GM19193 (cell line): ENCODE measurements around the gene SH3BGRL2.

Experiments used
- POLR2A ChIP-seq: IDR thresholded peaks from 4 replicates; pipeline ENCODE4 v1.6.1; 2011; ENCODE audit not compliant: insufficient read depth, insufficient read length; ENCODE audit errors: extremely low read depth

Gene SH3BGRL2

DNA sequence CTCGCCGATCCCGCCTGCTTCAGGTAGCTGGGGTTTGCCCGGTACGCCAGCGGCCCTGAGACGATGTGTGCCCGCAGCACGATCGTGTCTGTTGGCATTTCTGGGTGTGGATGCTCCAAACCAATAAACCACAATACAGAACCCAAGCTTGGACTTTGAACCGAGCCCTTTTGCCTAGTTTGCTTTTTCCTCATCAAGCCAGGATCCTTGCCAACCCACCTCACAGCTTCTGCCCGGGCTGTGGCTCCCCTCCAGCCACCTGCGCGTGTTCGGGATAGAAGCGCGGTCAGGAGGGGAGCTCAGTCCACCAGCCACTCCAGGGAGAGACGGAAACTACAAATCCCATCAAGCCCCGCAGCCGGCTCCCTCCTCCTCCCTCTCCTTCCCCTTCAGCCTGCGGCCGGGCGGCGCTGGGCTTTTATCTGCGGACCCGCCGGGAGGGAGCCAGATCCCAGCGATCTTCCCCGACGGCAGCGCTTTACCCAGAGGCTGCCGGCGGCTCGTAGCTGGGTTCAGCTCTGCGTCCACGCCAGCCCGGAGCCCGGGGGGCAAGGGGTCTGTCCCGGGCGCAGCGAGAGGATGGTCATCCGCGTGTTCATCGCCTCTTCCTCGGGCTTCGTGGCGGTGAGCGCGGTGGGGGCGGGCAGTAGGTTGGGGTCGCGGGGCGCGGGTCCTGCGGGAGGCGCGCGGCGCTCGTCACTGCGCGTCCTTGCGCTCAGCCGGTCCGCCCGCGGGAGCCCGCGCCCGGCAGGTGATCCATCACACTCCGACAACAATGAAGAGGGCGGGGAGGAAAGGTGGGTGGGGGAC is at the start of gene SH3BGRL2:
Gene SH3BGRL2 (plus strand): TSS at position 447 of the 810 bp plus-strand sequence. CDS start 133 bp downstream, at position 580.
- no peak for TF ChIP-seq POLR2A

DNA sequence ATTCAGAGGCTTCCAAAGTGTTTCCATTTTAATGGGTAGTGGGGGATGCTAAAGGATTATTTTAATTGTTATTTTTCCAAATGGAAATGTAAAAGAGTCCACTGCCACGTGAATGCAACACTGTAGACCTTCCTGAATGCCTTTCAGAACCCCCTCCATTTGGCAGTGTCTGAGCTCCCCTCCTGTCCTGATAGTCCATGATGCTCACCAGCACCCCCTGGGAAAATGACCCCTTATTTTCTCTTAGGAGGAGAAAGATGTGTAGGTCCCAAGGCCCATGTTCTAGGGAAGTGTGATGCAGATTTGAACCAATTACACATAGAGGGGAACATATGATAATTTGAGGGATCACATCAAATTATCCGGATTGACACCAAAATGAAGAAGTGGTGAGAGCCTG is 46.8 kb upstream of the SH3BGRL2 start:
- no peak for TF ChIP-seq POLR2A

DNA sequence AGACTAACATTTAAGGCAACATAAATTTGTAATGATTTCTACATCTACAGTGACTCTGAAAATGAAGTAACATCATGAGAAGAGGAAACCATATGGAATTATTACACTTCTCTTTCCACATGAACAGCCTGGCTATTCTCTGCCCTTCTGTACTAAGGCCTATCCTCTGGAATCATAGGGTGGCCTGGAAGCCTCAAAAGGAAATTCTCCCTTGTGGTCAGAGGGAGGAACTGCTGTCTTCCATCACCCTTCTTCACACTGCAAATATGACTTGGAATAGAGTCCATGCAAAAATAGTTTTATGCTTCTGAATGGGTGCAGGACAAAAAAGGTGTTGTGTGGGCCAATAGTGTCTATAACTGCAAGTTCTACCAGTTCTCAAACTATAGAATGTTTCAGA is 44.6 kb upstream of the SH3BGRL2 start:
- no peak for TF ChIP-seq POLR2A

DNA sequence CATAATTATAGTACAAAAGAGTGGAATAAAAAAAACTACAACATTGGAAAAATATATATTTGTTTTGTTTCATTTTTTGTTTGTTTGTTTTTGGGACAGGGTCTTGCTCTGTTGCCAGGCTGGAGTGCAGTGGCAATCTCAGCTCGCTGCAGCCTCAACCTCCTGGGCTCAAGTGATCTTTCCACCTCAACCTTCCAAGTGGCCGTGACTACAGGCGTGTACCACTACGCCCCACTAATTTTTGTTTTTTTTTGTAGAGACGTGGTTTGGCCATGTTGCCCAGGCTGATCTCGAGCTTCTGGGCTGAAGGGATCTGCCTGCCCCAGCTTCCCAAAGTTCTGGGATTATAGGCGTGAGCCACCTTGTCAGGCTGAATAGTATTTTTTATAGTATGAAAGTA is 41.4 kb upstream of the SH3BGRL2 start:
- TF ChIP-seq POLR2A, result no peak

DNA sequence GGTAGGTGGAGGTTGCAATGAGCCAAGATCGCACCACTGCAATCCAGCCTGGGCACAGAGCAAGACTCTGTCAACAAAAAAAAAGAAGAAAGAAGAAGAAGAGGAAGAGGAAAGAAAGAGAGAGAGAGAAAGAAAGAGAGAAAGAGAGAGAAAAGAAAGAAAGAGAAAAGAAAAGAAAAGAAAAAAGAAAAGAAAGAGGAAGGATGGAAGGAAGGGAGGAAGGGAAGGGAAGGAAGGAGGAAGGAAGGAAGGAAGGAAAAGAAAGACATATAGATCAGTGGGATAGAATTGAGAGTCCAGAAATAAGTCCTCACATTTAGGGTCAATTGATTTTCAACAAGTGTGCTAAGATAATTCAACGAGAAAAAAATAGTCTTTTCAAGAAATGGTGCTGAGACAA is 34.0 kb upstream of the SH3BGRL2 start:
- no peak for TF ChIP-seq POLR2A

DNA sequence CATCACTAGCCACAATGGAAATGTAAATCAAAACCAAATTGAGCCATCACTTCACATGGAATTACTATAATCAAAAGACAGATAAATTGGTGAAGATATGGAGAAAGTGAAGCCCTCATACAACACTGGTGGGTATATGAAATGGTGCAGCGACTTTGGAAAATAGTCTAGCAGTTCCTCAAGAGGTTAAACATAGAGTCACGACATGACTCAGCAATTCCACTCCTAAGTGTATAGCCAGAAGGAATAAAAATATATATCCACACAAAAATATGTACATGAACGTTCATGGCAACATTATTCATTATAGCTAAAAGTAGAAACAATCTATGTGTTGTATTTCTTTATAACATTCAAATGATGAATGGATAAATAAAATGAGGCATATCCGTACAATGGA is 33.1 kb upstream of the SH3BGRL2 start:
- TF ChIP-seq POLR2A, result no peak

DNA sequence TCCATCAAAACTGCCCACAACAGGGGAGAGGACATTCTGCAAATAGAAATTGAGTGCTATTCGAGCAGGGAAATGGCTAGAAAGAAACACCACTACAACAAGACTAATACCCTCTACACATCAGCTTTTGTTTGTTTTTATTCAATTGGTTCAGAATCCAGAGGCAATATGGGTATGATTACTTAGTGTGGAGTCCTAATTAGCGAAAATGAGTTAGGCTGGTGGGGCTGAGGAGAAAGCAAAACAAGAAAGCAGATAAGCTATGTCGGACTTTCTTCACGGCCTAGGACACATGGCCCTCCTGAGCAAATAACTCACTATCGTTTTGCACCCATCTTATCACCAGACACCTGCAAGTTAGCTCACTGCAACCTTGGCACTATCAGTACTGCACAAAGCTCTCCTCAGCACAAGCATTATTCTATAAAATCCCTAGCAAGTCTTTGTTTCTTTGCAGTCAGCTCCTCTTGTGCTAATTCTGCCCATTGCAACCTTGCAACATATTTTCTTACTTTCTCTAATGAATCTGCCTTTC is 31.3 kb upstream of the SH3BGRL2 start:
- no peak for TF ChIP-seq POLR2A

DNA sequence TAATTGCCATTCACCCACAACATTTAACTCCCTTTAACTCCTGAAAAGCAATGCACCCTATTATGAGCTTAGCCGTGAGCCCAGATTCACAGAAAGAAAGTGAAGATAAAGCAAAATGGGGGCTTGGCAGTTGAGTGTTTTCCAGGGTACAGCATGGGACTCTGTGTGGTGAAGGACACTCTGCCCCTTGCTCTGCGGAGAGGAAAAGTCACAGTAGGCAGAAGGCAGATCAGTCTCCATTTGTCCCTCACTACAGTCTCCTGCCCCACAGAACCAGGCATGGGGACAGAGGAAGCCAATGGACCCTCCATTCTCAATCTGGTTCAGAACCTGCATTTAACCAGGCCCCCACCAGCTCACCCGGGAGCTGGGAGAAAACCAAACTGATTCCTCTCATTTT is 30.8 kb upstream of the SH3BGRL2 start:
- TF ChIP-seq POLR2A, result no peak

DNA sequence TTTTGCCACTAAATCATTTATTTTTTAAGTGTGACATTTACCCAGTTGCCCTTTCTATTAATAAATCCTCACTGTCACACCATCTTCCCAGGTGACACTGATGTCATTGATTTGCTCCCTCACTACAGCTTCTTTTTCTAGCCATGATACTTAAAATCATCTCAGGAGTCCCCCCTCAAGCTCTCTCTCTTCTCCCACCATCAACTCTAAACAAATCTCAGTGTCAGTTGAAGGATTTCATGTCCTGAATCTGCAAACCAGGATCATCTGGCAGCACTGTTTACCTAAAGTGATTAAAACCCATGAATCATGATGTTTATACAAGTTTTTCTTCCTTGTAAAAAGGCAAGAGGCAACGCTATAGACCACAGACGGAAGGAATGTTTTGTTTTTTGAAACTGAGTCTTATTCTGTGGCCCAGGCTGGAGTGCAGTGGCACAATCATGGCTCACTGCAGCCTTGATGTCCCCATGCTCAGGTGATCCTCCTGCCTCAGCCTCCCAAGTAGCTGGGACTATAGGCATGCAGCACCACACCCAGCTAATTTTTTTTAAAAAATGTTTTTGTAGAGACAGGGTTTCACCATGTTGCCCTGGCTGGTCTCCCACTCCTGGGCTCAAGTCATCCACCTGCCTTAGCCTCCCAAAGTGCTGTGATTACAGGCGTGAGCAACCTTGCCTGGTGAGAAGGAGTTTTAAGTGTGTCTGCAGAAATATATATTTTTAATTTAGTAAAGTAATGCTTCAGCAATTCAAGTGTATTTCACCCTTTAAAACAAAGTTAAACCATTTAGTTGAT is 30.1 kb upstream of the SH3BGRL2 start:
- TF ChIP-seq POLR2A, result no peak

DNA sequence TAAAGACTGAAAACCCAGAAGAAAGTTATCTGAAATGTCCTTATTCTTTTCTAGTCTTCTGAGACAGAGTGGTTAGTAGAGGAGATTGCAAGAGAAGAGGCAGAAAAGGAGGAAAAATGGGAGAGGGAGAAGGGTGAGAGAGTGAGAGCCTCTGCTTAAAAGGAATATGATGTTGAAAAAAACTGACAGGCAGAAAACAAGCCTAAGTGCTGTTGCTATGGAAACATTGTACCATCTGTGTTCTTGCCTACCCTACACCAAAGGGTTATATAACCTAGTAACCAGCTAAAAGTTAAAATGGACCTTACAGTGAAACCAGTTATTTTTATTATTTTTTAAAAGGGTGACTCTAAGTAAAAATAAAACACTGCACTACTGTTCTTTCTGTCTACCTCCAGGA is 28.3 kb upstream of the SH3BGRL2 start:
- no peak for TF ChIP-seq POLR2A

DNA sequence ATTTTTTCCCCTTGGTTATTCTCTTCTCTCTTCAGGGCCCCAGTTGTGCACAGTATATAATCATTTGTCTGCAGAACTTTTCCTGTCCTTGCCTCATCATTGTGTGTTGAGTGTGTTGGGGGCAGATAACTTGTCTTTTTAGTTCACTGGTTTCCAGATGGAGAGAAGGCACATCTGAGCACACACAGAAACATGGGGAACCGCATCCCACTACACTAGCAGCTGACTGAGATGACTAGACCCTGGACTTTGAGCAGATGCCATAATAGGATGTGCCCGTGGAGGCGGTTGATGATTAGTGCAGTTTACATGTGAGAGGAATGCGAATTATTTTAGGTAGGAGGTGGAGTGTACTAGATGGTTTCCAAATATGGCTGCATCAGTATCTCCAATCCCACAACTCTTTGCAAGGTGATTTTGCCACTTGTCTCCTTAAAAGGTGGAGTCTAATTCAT is 26.5 kb upstream of the SH3BGRL2 start:
- no peak for TF ChIP-seq POLR2A

DNA sequence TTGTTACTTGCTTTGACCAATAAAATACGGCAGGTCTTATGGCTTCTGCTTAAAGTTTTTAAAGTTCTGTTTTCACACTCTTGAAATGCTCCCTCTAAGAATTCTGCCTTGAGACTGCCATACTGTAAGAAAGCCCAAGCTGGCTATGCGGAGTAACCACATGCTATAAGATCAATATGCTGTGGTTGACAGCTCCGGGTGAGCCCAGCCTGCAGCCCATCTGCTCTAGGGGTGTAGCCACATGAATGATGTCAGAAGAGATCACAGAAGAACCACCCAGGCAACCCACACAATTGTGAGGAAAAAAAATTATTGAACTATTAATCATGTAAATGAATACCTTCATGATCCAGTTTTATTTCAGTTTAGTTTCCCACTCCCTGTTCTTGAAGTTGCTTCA is 26.1 kb upstream of the SH3BGRL2 start:
- no peak for TF ChIP-seq POLR2A

DNA sequence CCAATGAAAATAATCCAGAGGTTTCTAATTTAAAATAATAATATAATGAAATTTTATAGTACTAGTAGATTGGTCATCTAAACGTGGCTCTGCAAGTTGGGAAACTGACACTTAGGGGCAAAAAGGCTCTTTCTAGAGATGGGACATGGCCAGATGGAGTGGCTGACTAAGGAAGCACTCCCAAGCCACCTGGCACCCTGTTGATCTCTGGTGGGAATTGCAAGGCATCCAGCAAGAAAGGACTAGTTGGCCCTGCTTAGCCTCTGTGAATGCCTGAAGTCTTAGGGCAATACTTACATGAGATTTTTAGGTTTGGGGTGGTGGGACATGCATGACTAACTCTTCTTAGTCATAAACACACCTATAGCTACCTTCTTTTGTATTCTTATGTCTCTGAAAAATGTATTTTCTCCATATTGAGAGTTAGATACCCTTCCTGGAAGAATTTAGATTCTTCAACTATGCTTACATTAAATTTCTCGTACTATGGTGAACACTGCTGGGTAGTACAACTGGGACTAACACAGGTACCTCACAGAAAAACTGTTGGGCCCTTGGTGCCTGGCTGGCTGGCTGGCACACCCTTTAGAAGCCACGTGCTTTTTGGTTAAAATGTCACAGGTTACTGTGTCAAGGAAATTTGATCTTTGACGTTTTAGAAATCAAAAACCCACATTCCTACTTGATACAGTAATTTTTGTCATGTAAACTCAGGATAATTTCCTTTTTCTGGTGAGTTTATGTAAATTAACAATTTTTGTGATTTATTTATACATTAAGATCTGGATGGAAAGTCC is 25.0 kb upstream of the SH3BGRL2 start:
- TF ChIP-seq POLR2A, result no peak

DNA sequence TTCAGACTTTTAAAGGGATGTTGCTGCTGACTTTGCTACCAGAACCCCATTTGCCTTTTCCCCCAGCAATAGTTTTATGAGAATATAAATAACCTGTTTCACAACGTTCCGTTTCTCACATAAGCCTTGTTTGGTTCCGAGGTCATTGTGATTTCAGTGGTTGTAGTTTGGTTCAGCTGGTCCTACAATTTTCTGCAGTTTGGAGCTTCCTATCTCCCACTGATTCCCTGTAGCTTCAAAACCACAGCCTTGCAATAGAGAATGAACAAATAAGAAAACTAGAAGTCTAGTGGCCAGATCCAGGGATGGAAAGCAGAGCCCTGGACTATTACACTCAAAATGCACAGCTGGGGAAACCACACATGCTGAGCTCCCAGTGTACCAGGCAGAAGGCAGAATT is 24.1 kb upstream of the SH3BGRL2 start:
- TF ChIP-seq POLR2A, result no peak
